GM12878 (cell line): ENCODE data around the gene KCNIP3. TPM values are rescaled to one million over a fixed set of nuclear protein-coding genes. Genes with fewer than 3 reads are reported as not detected.

Source experiments
- ATAC-seq: fragments of 200-7000 bp; cut with Tn5 transposase; 3 replicates; pipeline ENCODE4 v1.9.1; 2020; ENCODE audit warnings: mild to moderate bottlenecking, moderate library complexity
- BruUV-seq: library from RNA; stranded (reverse); fragments of 400-500 nt; replicated peaks from 2 replicates; lab custom pipeline; 2021; lab: Mats Ljungman, UMichigan
- CTCF ChIA-PET: fragments of 300-600 bp; sonication (Branson Sonifier 250); formaldehyde crosslinking; extraction: SDS; loops from one replicate; lab custom pipeline; 2021; ENCODE audit warnings: inconsistent platforms; lab: Yijun Ruan, JAX
- POLR2A ChIA-PET: fragments of 350-600 bp; formaldehyde crosslinking; extraction: SDS; loops from one replicate; lab custom pipeline; 2021; ENCODE audit warnings: inconsistent platforms; lab: Charles Lee
- RAD21 ChIA-PET: fragments of 300-600 bp; sonication (Branson Sonifier 250); formaldehyde crosslinking; loops from one replicate; lab custom pipeline; 2023; ENCODE audit warnings: antibody characterized with exemption; ENCODE audit not compliant: unreplicated experiment; lab: Charles Lee
- SMC1A ChIA-PET: fragments of 300-600 bp; sonication (Branson Sonifier 250); formaldehyde crosslinking; loops from one replicate; lab custom pipeline; 2023; ENCODE audit not compliant: unreplicated experiment, uncharacterized antibody; lab: Charles Lee
- DNase-seq: peaks from one replicate; pipeline ENCODE4 v3.0.0-alpha.2; 2011; ENCODE audit warnings: low read depth, low spot score
- FAIRE-seq: peaks from 3 replicates; lab custom pipeline; 2011; peaks lifted over from hg19 to GRCh38; lab: Jason Lieb, UNC
- H2AFZ ChIP-seq: 2 replicates; pipeline ENCODE4 v1.6.0; 2011; ENCODE audit warnings: low read depth, low read length, control low read depth; ENCODE audit not compliant: control insufficient read depth
- H3K27ac ChIP-seq: 2 replicates; pipeline ENCODE4 v1.5.1; 2011; ENCODE audit warnings: control low read depth; ENCODE audit not compliant: control insufficient read depth, insufficient read depth
- H3K27me3 ChIP-seq, 2 experiments: replicated peaks in 1 of 2; 2 replicates each; pipeline versions ENCODE4 v1.6.0 to v1.6.1; 2011; ENCODE audit warnings: low read length in 1 of 2; ENCODE audit not compliant: control insufficient read depth in 2 of 2, insufficient read depth in 2 of 2
- H3K36me3 ChIP-seq, 2 experiments: 2 replicates each; pipeline ENCODE4 v1.5.1; 2011; ENCODE audit warnings: low read length in 1 of 2; ENCODE audit not compliant: control insufficient read depth in 2 of 2, insufficient read depth in 2 of 2
- H3K4me1 ChIP-seq: 2 replicates; pipeline ENCODE4 v1.6.1; 2011; ENCODE audit warnings: mild to moderate bottlenecking, low read length, moderate library complexity, mixed read lengths; ENCODE audit not compliant: control insufficient read depth, insufficient read depth
- H3K4me2 ChIP-seq: 2 replicates; pipeline ENCODE4 v1.6.0; 2011; ENCODE audit warnings: control low read depth; ENCODE audit not compliant: control insufficient read depth, insufficient read depth
- H3K4me3 ChIP-seq: fragments of 200-600 bp; sonication (generic); 2 replicates; pipeline ENCODE4 v1.5.1; 2016
- H3K79me2 ChIP-seq: 2 replicates; pipeline ENCODE4 v1.6.0; 2011; ENCODE audit warnings: low read length; ENCODE audit not compliant: control insufficient read depth, insufficient read depth
- H3K9ac ChIP-seq: 2 replicates; pipeline ENCODE4 v1.8.0; 2011; ENCODE audit warnings: low read length, control low read depth, mixed read lengths; ENCODE audit not compliant: control insufficient read depth, insufficient read depth
- H3K9me3 ChIP-seq: replicated peaks from 3 replicates; pipeline ENCODE4 v1.5.1; 2011; ENCODE audit warnings: mild to moderate bottlenecking, low read length; ENCODE audit not compliant: control insufficient read depth, insufficient read depth
- H4K20me1 ChIP-seq: 2 replicates; pipeline ENCODE4 v1.6.0; 2011; ENCODE audit not compliant: control insufficient read depth, insufficient read depth
- BRCA1 ChIP-seq: IDR thresholded peaks from 2 replicates; pipeline ENCODE4 v1.6.1; 2011; ENCODE audit warnings: low read depth, low read length, improper control_type of control experiment
- EED ChIP-seq: sonication (generic); IDR thresholded peaks from 2 replicates; pipeline ENCODE4 v1.6.1; 2016; ENCODE audit warnings: antibody characterized with exemption, low read depth
- ETV6 ChIP-seq, 2 experiments: fragments of 450-650 bp in 1 of 2; IDR thresholded peaks in 1 of 2; conservative IDR thresholded peaks in 1 of 2; 2 replicates each; pipeline ENCODE4 v1.6.1; 2014; ENCODE audit warnings: antibody characterized with exemption in 1 of 2, borderline replicate concordance in 1 of 2, low read depth in 1 of 2, mild to moderate bottlenecking in 1 of 2, moderate library complexity in 1 of 2
- HDAC2 ChIP-seq: fragments of 200-600 bp; sonication (generic); IDR thresholded peaks from 2 replicates; pipeline ENCODE4 v1.6.1; 2017
- HSF1 ChIP-seq: fragments of 150-350 bp; IDR thresholded peaks from 2 replicates; pipeline ENCODE4 v1.6.1; 2014; ENCODE audit warnings: mild to moderate bottlenecking, low read depth, low read length
- JUND ChIP-seq: IDR thresholded peaks from 2 replicates; pipeline ENCODE4 v1.6.1; 2012; ENCODE audit warnings: low read depth, mild to moderate bottlenecking, low read length, improper control_type of control experiment, moderate library complexity
- RAD51 ChIP-seq: fragments of 450-650 bp; IDR thresholded peaks from 2 replicates; pipeline ENCODE4 v1.6.1; 2016; ENCODE audit warnings: moderate library complexity, mild to moderate bottlenecking, inconsistent platforms
- SIN3A ChIP-seq: IDR thresholded peaks from 2 replicates; pipeline ENCODE4 v1.6.1; 2012; ENCODE audit warnings: low read depth, low read length, improper control_type of control experiment
- SMAD1 ChIP-seq: fragments of 450-650 bp; IDR thresholded peaks from 2 replicates; pipeline ENCODE4 v1.6.1; 2018; ENCODE audit warnings: mild to moderate bottlenecking, low read depth; ENCODE audit not compliant: partially characterized antibody
- SMC3 ChIP-seq: IDR thresholded peaks from 2 replicates; pipeline ENCODE4 v1.6.1; 2011; ENCODE audit warnings: low read length, improper control_type of control experiment, borderline replicate concordance
- STAT3 ChIP-seq: IDR thresholded peaks from 2 replicates; pipeline ENCODE4 v1.6.1; 2011; ENCODE audit warnings: low read depth, low read length, improper control_type of control experiment
- TCF12 ChIP-seq: IDR thresholded peaks from 2 replicates; pipeline ENCODE4 v1.6.1; 2011; ENCODE audit warnings: low read depth, mild to moderate bottlenecking, low read length
- TCF3 ChIP-seq: IDR thresholded peaks from 2 replicates; pipeline ENCODE4 v1.6.1; 2012; ENCODE audit warnings: low read depth, mild to moderate bottlenecking, low read length, borderline replicate concordance; ENCODE audit not compliant: insufficient read depth
- WRNIP1 ChIP-seq: IDR thresholded peaks from 2 replicates; pipeline ENCODE4 v1.6.1; 2011; ENCODE audit warnings: low read depth, low read length, improper control_type of control experiment, borderline replicate concordance
- WGBS: methylation state at CpG from one replicate; pipeline ENCODE4 v1.1.6; 2016; ENCODE audit warnings: low lambda C conversion rate; ENCODE audit not compliant: insufficient replicate concordance, insufficient coverage; ENCODE audit errors: missing lambda C conversion rate; 5-methylcytosine and 5-hydroxymethylcytosine counted together
- in situ Hi-C: fragments of 300-500 bp; cut with MboI; formaldehyde crosslinking; loops from 9 replicates; pipeline ENCODE4 v1.14.3; 2018; ENCODE audit warnings: mixed read lengths
- intact Hi-C: fragments of 100-400 bp; cut with micrococcal nuclease; formaldehyde crosslinking; loops from one replicate; pipeline ENCODE4 v1.14.2; 2022; ENCODE audit not compliant: unreplicated experiment
- polyA plus RNA-seq, 11 experiments: library from polyadenylated mRNA; depleted of rRNA in 4 of 11; unstranded in 6 of 11; stranded (reverse) in 5 of 11; fragments of >200 nt; fragmentation: Nextera tagmentation in 4 of 11; fragmentation: Illumina TruSeq in 1 of 11; extraction: Ambion mirVana in 4 of 11; extraction: Trizol in 1 of 11; gene quantifications; 1 replicate in 1 of 11; 2 replicates in 10 of 11; pipeline versions ENCODE4 v1.2.1 to v1.2.3, GENCODE V29; 2011 to 2016; ENCODE audit warnings: inconsistent platforms in 2 of 11, missing spikeins in 2 of 11, low read depth in 1 of 11
- total RNA-seq, 4 experiments: library from RNA; depleted of rRNA in 3 of 4; stranded (reverse); fragments of >200 nt in 3 of 4; fragmentation: Illumina TruSeq in 1 of 4; extraction: Trizol in 1 of 4; gene quantifications; 2 replicates each; pipeline versions ENCODE4 v1.2.1 to v1.2.3, GENCODE V29; 2013 to 2021
- TF ChIP-seq, protein P1 (sequence below): fragments of 450-650 bp; formaldehyde crosslinking; IDR thresholded peaks from 2 replicates; pipeline ENCODE4 v1.4.0; 2022; ENCODE audit warnings: mild to moderate bottlenecking, moderate library complexity

The KCNIP3 gene
- total and polyA plus RNA-seq, 10 of the 15 experiments (the other 5 are each of a cell fraction or from before 2014, with no cell fraction given), result not detected

DNA sequence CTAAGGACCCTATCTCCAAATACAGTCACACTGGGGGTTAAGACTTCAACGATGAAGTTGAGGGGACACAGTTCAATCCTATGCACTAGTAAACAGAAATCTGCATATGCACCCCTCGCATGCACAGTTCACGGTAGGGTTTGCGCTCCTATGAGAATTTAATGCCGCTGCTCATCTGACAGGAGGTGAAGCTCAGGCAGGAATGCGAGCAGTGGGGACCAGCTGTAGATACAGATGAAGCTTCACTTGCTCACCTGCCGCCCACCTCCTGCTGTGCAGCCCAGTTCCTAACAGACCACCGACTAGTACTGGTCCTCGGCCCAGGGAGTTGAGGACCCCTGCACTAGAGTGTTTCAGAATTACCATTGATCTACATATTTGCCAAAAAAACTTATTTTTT is 65.3 kb downstream of the KCNIP3 start:
- in situ Hi-C loops, result no loop called here
- ATAC-seq, result no peak
- Histone ChIP-seq H3K36me3 (no peaks in the 10 kb centered on the region), H3K79me2 (no peaks in the 10 kb centered on the region), H3K4me1 (no peaks in the 10 kb centered on the region), H3K4me3 (no peak overlapping the region), H3K4me2 (no peak overlapping the region), H3K9ac (no peak overlapping the region), H4K20me1 (no peaks in the 10 kb centered on the region), H2AFZ (no peak overlapping the region), H3K9me3 (no peaks in the 10 kb centered on the region), H3K27me3 (no peaks in the 10 kb centered on the region; a peak in 2 of 4 replicates), H3K27ac (no peak overlapping the region)
- TF ChIP-seq RAD51 (no peak), SMC3 (no peak), TCF12 (no peak)
- ChIA-PET CTCF (no interaction called here), SMC1A (no interaction called here), RAD21 (no interaction called here), POLR2A (no interaction called here)
- intact Hi-C loops, result no loop called here
- no peak for FAIRE-seq
- BruUV-seq, result no TSS peak
- WGBS, result 63% methylated on average over 9 of the region's 9 CpGs
- DNase-seq, result no peak

- CTCF ChIA-PET, result no interaction called here
- Histone ChIP-seq H3K4me3 (no peak overlapping the region), H3K27me3 (no peaks in the 10 kb centered on the region), H3K79me2 (no peaks in the 10 kb centered on the region), H3K9me3 (no peaks in the 10 kb centered on the region), H3K4me1 (no peaks in the 10 kb centered on the region), H3K4me2 (no peak overlapping the region), H3K9ac (no peak overlapping the region), H3K27ac (no peak overlapping the region), H2AFZ (no peak overlapping the region), H4K20me1 (no peaks in the 10 kb centered on the region), H3K36me3 (no peaks in the 10 kb centered on the region)
- no TSS peak for BruUV-seq
- intact Hi-C loops, result no loop called here
- RAD21 ChIA-PET, result no interaction called here
- FAIRE-seq (no peak), DNase-seq (no peak), ATAC-seq (no peak)
- SMC1A ChIA-PET, result no interaction called here
- POLR2A ChIA-PET, result no interaction called here
- 59% methylated on average over 6 of the region's 6 CpGs for WGBS
- in situ Hi-C loops, result no loop called here
- TF ChIP-seq SMAD1 (no peak), BRCA1 (no peak), WRNIP1 (no peak), STAT3 (no peak), ETV6 (conservative IDR thresholded peaks at IDR 0.05 in 1 of 2, IDR thresholded peaks at IDR 0.05 in 1 of 2; ENCODE audit: borderline replicate concordance in 1 of 2, low read depth in 1 of 2) (no peak), TCF3 (no peak), SIN3A (no peak), HDAC2 (no peak), HSF1 (no peak), EED (no peak), JUND (no peak)
- TF ChIP-seq, protein P1, sequence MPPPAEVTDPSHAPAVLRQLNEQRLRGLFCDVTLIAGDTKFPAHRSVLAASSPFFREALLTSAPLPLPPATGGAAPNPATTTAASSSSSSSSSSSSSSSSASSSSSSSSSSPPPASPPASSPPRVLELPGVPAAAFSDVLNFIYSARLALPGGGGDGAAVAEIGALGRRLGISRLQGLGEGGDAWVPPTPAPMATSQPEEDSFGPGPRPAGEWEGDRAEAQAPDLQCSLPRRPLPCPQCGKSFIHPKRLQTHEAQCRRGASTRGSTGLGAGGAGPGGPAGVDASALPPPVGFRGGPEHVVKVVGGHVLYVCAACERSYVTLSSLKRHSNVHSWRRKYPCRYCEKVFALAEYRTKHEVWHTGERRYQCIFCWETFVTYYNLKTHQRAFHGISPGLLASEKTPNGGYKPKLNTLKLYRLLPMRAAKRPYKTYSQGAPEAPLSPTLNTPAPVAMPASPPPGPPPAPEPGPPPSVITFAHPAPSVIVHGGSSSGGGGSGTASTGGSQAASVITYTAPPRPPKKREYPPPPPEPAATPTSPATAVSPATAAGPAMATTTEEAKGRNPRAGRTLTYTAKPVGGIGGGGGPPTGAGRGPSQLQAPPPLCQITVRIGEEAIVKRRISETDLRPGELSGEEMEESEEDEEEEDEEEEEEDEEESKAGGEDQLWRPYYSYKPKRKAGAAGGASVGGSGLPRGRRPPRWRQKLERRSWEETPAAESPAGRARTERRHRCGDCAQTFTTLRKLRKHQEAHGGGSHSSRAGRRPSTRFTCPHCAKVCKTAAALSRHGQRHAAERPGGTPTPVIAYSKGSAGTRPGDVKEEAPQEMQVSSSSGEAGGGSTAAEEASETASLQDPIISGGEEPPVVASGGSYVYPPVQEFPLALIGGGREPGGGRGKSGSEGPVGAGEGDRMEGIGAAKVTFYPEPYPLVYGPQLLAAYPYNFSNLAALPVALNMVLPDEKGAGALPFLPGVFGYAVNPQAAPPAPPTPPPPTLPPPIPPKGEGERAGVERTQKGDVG, result no peak
Measured at GRCh38 chr2:95366514-95366913, 69.4 kb downstream of the KCNIP3 start.
